Dendritic cell treated with granulocyte-macrophage colony-stimulating factor and Interleukin-4, amounts not matched to agents 40 ng/mL and 50 ng/mL, for 4 days (primary cell): ENCODE data around the gene GPR17.

Source experiments
- H3K27ac Mint-ChIP-seq: one replicate; pipeline ENCODE4 v1.8.0; 2022; ENCODE audit warnings: mild to moderate bottlenecking, mixed read lengths
- H3K27me3 Mint-ChIP-seq: one replicate; pipeline ENCODE4 v1.8.0; 2022; ENCODE audit warnings: mild to moderate bottlenecking, mixed read lengths
- H3K36me3 Mint-ChIP-seq: one replicate; pipeline ENCODE4 v1.8.0; 2022; ENCODE audit warnings: low read depth, mixed read lengths
- H3K4me1 Mint-ChIP-seq: one replicate; pipeline ENCODE4 v1.8.0; 2022; ENCODE audit warnings: low read depth, mixed read lengths
- H3K4me3 Mint-ChIP-seq: one replicate; pipeline ENCODE4 v1.8.0; 2022; ENCODE audit warnings: mild to moderate bottlenecking, moderate library complexity, mixed read lengths
- H3K9me3 Mint-ChIP-seq: one replicate; pipeline ENCODE4 v1.8.0; 2022; ENCODE audit warnings: mixed read lengths
- intact Hi-C: fragments of 100-400 bp; cut with micrococcal nuclease; formaldehyde crosslinking; loops from one replicate; pipeline ENCODE4 v1.15.0; 2022

The GPR17 gene

DNA sequence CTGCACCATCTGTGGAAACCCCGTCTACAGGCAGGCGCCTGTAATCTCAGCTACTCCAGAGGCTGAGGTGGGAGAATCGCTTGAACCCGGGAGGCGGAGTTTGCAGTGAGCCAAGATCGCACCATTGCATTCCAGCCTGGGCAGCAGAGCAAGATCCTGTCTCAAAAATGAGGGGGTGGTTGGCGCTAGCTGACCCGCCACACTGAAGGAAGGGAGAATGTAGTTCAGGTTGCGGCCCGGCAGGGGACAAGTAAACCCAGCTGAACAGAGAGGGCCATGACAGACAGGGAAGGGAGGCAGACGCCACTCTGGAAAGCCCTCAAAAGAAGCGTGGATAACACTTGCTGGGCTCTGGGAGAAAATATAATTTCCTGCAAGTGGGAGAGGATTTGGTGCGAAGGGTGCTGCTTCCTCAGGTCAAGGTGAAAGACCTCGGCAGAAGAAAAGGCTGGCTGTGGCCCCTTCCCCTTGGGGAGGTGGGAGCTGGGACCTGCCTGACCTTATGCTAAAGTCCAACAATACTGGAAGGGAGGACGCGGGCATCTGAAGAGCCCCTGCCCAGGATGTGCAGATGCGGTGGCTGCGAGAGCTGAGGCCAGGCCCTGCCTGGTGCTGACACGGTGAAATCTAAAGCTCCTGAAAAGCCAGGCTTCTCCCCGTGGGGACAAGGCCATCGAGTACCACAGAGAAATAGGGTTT is 51.7 kb downstream of the GPR17 start:
- Mint-ChIP-seq H3K27me3 (peaks cover 2% of the 10 kb centered on the region), H3K9me3 (no peaks in the 10 kb centered on the region), H3K27ac (peak overlapping the region; percentile 26), H3K36me3 (peaks cover 15% of the 10 kb centered on the region), H3K4me1 (peaks cover 42% of the 10 kb centered on the region), H3K4me3 (no peak overlapping the region)
- intact Hi-C loops: no loop called here

DNA sequence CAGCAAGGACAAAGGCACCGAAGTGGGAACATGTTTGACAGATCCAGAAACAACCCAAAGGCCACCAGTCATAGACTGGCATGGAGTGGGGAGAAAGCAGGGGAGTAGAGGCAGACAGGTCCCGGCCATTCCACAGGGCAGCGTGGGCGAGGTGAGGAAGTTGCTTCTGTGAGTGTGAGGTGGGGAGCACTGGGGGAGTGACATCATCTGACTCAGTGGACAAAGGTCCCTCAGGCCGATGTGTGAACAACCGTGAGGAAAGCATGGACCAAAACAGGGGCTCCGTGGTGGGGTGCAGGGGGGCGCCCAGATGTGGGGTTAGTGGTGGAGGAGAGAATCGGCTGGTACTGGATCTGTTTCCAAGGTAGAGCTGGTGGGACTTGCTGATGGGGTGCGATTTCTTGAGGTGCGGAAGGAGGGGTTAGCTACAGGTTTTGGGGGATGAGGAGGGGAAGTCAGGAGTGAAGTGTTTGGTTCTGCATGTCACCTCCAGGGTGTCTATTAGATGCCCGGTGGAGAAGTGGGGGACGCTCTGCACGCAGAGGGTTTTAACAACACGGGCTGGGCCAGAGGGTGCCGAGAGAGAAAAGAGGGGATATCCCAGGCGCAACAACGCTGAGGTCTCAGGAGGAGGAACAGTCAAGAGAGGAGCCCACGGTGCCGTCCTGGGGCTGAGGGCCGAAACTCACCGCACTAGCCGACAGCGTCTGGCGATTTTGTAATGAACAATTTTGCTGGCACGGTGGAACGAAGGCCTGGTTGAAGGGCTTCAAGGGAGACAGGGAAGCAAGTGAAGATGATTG is 52.8 kb downstream of the GPR17 start:
- intact Hi-C loops: no loop called here
- Mint-ChIP-seq H3K4me3 (no peak overlapping the region), H3K4me1 (peaks cover 43% of the 10 kb centered on the region), H3K27ac (no peak overlapping the region), H3K36me3 (peaks cover 15% of the 10 kb centered on the region), H3K9me3 (no peaks in the 10 kb centered on the region), H3K27me3 (peaks cover 2% of the 10 kb centered on the region)

DNA sequence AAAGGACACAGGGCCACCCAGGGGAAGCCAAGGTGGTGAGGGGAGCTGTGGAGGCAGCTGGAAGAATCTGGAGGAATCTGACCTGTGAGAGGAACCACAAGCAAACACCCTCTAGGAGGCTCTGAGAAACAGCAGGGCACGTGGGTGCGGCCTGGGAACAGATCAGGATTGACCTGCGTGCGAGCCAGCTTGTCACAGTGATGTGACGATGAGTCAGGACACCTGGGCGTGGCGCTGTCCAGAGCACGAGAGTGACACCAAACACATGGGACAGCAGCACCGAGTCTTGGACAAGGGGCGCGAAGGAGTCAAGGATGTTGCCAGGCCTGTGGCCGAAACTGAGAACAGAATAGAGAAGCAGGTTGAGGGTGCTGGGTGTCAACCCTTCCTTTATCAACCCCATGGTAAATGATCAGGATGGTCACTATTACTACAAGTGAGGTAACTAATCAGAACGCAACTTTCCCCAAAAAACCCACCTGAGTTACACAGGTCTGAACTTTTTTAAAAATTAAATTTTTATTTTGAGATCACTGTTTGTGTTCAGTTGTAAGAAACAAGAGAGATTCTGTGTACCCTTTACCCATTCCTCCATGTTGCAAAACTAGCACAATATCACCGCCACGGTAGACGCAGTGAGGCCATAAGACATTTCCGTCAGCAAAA is 54.7 kb downstream of the GPR17 start:
- Mint-ChIP-seq H3K27me3 (no peaks in the 10 kb centered on the region), H3K4me3 (peak overlapping the region; percentile 86), H3K36me3 (peaks cover 29% of the 10 kb centered on the region), H3K4me1 (peaks cover 55% of the 10 kb centered on the region), H3K27ac (peak overlapping the region; percentile 99), H3K9me3 (no peaks in the 10 kb centered on the region)
- intact Hi-C loops: loop anchor here (2.0 to 5.0 kb wide), 3 partner anchors 28 to 174 kb away; partner anchors contain the start of gene IWS1

DNA sequence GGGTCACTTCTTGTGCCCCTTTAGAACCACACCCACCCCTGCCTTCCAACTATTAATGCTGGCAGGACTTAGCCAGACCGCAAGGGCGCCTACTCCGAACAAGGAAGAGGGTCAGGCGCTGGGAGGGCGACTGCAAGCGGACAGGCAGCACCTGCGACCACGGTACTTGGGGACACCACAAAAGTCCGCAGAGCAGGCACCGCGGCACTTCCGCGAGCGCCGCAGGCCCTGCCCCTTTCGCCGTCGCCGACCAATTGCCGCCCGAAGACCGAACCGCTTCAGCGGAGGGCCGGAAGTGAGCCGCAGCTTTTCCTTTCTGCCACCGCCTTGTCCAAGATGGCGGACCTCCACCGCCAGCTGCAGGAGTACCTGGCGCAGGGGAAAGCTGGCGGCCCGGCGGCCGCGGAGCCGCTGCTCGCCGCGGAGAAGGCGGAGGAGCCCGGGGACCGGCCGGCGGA is 55.3 kb downstream of the GPR17 start, which contains the start of gene SFT2D3:
Gene SFT2D3 (plus strand): TSS at position 305 of the 458 bp plus-strand sequence. CDS start 32 bp downstream, at position 337.
- Mint-ChIP-seq H3K27ac (peak within 1 kb of the TSS; percentile 99), H3K9me3 (no peaks in the 10 kb centered on the region), H3K27me3 (no peaks in the 10 kb centered on the region), H3K4me3 (peak within 1 kb of the TSS; percentile 86), H3K36me3 (peaks cover 35% of the 10 kb centered on the region), H3K4me1 (peaks cover 52% of the 10 kb centered on the region)
- intact Hi-C loops: loop anchor here (2.0 to 5.0 kb wide), 3 partner anchors 28 to 174 kb away; partner anchors contain the start of gene IWS1

- intact Hi-C loops: loop anchor here (2.0 to 5.0 kb wide), 3 partner anchors 29 to 175 kb away; partner anchors contain the start of gene IWS1
- H3K27ac Mint-ChIP-seq: peak overlapping the region; percentile 99
- H3K4me3 Mint-ChIP-seq: peak overlapping the region; percentile 86
- peaks cover 49% of the 10 kb centered on the region for H3K4me1 Mint-ChIP-seq
- H3K9me3 Mint-ChIP-seq: no peaks in the 10 kb centered on the region
- H3K36me3 Mint-ChIP-seq: peaks cover 41% of the 10 kb centered on the region
- H3K27me3 Mint-ChIP-seq: no peaks in the 10 kb centered on the region
Measured at GRCh38 chr2:127701651-127702394, 55.9 kb downstream of the GPR17 start.
